ENCODE data around the gene SLC4A2. TPM values are rescaled to one million over a fixed set of nuclear protein-coding genes. Genes with fewer than 3 reads are reported as not detected.

Gene SLC4A2
- total and polyA plus RNA-seq, 5 donors from 2014 or later, result 11.6 to 71.7 (median 13.0) TPM

DNA sequence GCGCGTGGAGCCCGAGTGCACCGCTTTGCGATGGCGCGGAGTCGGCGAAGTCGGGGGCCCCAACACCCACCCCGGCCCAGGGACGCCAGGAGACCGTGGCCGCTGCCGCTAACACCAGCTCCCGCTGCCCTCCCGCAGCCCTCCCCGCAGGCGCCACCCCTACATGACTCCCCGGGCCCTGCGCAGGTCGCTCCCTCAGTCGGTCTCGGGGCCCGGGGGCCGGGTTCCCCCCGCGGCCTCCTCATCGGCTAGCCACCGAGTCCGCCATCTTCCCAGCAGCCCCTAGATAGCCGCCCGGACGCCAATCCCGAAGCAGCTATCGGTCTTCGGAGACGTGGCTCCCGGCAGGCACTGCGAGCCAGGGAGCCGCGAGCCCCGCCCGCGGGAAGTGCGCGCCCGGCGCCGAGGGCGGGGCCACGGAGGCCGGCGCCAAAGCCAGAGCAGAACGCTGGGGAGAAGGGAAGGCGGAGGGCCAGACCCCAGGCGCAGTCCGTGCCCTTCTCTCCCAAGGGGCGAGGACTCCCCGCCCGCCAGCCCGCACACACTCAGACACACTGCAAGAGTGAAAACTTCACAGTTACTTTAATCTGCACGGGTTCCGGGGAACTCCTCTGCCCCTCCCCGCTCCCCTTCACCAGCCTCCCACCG, 21.3 kb downstream of the SLC4A2 start, which contains the start of gene FASTK:
TSS of gene FASTK (minus strand) at position 288 of the 648 bp plus-strand sequence. CDS start at position 245, 43 bp downstream.
- Histone ChIP-seq H3K27ac (ENCODE audit: insufficient read depth, low read length, poor library complexity, severe bottlenecking) (peak within 1 kb of the TSS; percentile 85), H3K36me3 (ENCODE audit: control insufficient read depth, insufficient read depth, low read length) (peaks cover 4% of the 10 kb centered on the region), H3K4me1 (ENCODE audit: control insufficient read depth, insufficient read depth, low read length, poor library complexity, severe bottlenecking) (peaks cover 45% of the 10 kb centered on the region), H3K27me3 (ENCODE audit: control insufficient read depth, insufficient read depth, low read length) (peaks cover 10% of the 10 kb centered on the region), H3K4me3 (ENCODE audit: low read depth, low read length) (peak within 1 kb of the TSS; percentile 77), H3K9me3 (ENCODE audit: control insufficient read depth in 2 of 2, low read length in 2 of 2) (no peaks in the 10 kb centered on the region)
- ATAC-seq (ENCODE audit: low read depth in 2 of 2), result peak; percentile 85 to 87
- Mint-ChIP-seq H3K4me1 (peaks cover 4 to 53% (median 20%) of the 10 kb centered on the region in 4 donors), H3K4me3 (peak within 1 kb of the TSS; percentile 70 to 97 (median 89)), H3K27me3 (peaks cover 10% of the 10 kb centered on the region), H3K36me3 (no peaks in the 10 kb centered on the region), H3K27ac (peak within 1 kb of the TSS; percentile 56 to 95 (median 85)), H3K9me3 (peaks cover 0 to 2% (median 0%) of the 10 kb centered on the region in 7 donors)
- peak; percentile 86 to 91 (median 88) for DNase-seq

DNA sequence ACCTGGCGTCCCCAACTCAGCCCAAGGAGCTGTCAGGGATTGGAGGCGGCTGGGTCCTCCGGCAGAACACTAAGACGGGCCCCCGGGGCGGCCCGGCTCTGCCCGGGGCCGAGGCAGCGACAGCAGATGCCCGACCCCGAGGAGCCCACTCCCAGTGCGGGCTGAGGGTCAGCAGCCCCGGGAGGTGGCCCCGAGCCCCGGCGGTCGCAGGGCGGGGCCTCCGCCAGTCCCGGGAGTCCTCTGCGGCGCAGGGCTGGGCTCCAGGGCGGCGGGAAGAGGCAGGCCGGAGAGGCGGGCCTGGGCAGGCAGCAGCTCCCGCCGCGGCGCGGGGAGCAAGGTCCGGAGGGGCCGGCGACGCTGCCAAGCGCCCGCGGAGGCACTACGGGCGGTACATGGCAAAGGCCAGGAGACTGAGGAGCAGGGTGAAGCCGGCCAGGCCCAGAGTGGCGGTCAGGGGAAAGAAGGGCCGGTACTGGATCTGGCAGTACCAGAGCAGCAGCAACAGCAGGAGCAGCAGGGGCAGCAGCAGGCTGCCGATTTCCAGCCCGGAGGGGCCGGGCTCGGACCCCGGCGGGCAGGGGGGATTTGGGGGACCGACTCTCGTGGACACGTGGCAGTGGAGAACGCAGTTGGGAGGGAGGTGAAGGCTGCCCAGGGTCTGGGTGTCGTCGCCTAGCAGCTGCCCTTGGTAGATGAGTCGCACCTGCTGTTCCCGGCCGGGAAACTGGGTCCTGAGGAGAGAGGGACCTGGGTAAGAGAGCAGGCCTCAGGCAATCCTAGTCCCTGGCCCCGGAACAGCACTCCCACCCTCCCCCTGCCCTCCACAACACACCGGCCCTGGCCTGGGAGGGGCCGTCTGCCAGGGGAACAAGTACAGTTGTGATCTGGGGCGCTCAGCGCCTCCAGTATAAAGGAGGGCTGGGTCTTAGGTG, 22.0 kb downstream of the SLC4A2 start:
- Histone ChIP-seq H3K9me3 (ENCODE audit: control insufficient read depth in 2 of 2, low read length in 2 of 2) (no peaks in the 10 kb centered on the region), H3K36me3 (ENCODE audit: control insufficient read depth, insufficient read depth, low read length) (no peaks in the 10 kb centered on the region), H3K4me1 (ENCODE audit: control insufficient read depth, insufficient read depth, low read length, poor library complexity, severe bottlenecking) (peaks cover 49% of the 10 kb centered on the region), H3K27me3 (ENCODE audit: control insufficient read depth, insufficient read depth, low read length) (peaks cover 10% of the 10 kb centered on the region), H3K27ac (ENCODE audit: insufficient read depth, low read length, poor library complexity, severe bottlenecking) (peak overlapping the region; percentile 91), H3K4me3 (ENCODE audit: low read depth, low read length) (no peak overlapping the region)
- H3K27ac Mint-ChIP-seq, result peak overlapping the region in 2 of 3 donors; percentile 71 to 95
- peak overlapping the region; percentile 70 to 90 (median 88) for H3K4me3 Mint-ChIP-seq
- no peak for DNase-seq
- no peaks in the 10 kb centered on the region for H3K36me3 Mint-ChIP-seq
- no peak for ATAC-seq (ENCODE audit: low read depth in 2 of 2)
- H3K9me3 Mint-ChIP-seq, result peaks cover 0 to 2% (median 0%) of the 10 kb centered on the region in 7 donors
- H3K27me3 Mint-ChIP-seq, result peaks cover 14% of the 10 kb centered on the region
- peaks cover 4 to 56% (median 20%) of the 10 kb centered on the region in 4 donors for H3K4me1 Mint-ChIP-seq

DNA sequence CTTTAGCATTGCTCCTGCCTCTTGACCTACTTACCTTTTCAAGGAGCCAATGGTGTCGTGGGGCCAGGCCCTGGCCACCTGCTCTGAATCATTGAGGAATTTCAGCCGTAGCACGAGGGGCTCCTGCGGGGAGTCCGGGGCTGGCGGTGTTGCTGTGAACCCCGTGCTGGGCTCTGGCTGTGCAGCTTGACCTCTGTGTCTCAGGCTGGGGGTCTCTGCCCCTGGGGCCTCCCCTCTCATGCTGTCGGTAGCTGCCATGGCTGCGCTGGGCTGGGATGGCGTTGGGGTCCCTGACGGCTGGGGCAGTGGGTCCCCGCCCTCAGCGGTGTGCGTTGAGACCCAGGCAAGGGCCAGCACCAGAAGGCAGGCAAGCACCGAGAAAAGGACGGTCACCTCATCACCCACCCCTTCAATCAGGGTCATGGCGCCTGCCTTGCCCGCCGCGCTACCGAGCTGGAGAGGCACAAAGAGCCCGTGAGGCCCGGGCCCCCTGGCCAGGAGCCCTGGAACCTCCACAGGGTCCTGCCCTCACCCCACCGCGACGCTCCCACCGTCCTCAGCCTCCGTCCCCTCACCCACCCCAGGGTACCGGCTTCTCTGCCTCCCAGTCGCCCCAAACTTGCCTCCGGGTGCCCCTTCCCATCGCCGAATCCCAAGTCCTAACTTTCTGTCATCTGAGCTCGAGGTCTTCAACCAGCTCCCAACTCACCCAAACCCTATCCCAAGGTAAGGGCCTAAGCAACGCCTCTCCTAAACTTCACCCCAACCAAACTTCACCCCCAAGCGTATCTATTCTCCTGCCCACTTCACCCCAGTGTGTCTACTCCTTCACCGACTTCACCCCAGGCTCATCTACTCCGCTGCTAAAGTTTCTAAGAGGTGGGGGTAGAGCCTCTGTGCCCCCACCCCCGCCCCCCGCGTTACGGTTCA, 23.0 kb downstream of the SLC4A2 start:
- Mint-ChIP-seq H3K27ac (peak overlapping the region; percentile 93 to 95 (median 94)), H3K27me3 (peaks cover 14% of the 10 kb centered on the region), H3K9me3 (peaks cover 0 to 3% (median 0%) of the 10 kb centered on the region in 7 donors), H3K4me3 (peak overlapping the region; percentile 82 to 91 (median 88)), H3K4me1 (peaks cover 4 to 58% (median 20%) of the 10 kb centered on the region in 4 donors), H3K36me3 (no peaks in the 10 kb centered on the region)
- no peak for ATAC-seq (ENCODE audit: low read depth in 2 of 2)
- Histone ChIP-seq H3K27me3 (ENCODE audit: control insufficient read depth, insufficient read depth, low read length) (peaks cover 10% of the 10 kb centered on the region), H3K9me3 (ENCODE audit: control insufficient read depth in 2 of 2, low read length in 2 of 2) (no peaks in the 10 kb centered on the region), H3K36me3 (ENCODE audit: control insufficient read depth, insufficient read depth, low read length) (no peaks in the 10 kb centered on the region), H3K27ac (ENCODE audit: insufficient read depth, low read length, poor library complexity, severe bottlenecking) (peak overlapping the region; percentile 91), H3K4me1 (ENCODE audit: control insufficient read depth, insufficient read depth, low read length, poor library complexity, severe bottlenecking) (peaks cover 55% of the 10 kb centered on the region), H3K4me3 (ENCODE audit: low read depth, low read length) (peak overlapping the region; percentile 79)
- no peak for DNase-seq

DNA sequence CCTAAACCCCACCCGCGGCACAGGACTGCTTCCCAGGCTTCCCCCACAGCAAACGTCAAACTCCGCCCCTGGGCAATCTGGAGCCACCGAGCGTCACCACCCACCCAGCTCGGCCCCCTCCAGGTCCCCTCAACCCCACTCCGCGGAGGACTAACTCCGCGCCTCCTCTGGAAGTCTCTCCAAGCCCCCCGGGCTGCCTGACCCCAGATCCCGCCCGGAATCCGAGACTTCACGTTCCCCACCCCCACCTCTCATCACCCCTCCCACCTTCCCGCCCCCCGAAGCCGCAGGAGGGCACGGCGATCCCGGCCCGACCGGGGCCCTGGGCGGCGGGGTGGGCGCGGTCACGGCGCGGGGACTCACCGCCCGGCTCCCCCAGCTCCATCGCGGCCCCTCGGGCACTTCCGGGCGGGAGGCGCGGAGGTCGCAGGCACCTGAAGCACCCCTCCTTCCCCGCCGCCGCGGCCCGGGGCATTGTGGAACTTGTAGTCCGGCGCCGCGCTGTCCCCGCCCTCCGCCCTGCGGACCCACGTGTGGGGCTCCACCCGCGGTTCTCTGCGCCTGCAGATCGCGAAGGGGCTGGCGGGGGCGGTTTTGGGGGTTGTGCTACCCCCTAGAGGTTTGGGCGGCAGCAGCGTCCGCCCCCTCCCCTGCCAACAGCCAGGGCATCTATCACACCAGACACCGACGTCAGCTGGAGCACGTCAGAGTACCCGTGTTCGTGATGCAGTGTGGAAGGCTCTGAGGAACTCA, 23.9 kb downstream of the SLC4A2 start, which contains the start of gene TMUB1:
TSS of gene TMUB1 (minus strand) at position 423 of the 753 bp plus-strand sequence. CDS start 930 bp downstream, outside the sequence.
- Histone ChIP-seq H3K27me3 (ENCODE audit: control insufficient read depth, insufficient read depth, low read length) (peaks cover 10% of the 10 kb centered on the region), H3K27ac (ENCODE audit: insufficient read depth, low read length, poor library complexity, severe bottlenecking) (peak within 1 kb of the TSS; percentile 91), H3K4me3 (ENCODE audit: low read depth, low read length) (peak within 1 kb of the TSS; percentile 79), H3K4me1 (ENCODE audit: control insufficient read depth, insufficient read depth, low read length, poor library complexity, severe bottlenecking) (peaks cover 64% of the 10 kb centered on the region), H3K36me3 (ENCODE audit: control insufficient read depth, insufficient read depth, low read length) (no peaks in the 10 kb centered on the region), H3K9me3 (ENCODE audit: control insufficient read depth in 2 of 2, low read length in 2 of 2) (no peaks in the 10 kb centered on the region)
- Mint-ChIP-seq H3K4me1 (peaks cover 4 to 59% (median 19%) of the 10 kb centered on the region in 4 donors), H3K27me3 (peaks cover 17% of the 10 kb centered on the region), H3K9me3 (peaks cover 0 to 3% (median 0%) of the 10 kb centered on the region in 7 donors), H3K4me3 (peak within 1 kb of the TSS; percentile 87 to 92 (median 90)), H3K27ac (peak within 1 kb of the TSS; percentile 93 to 95 (median 94)), H3K36me3 (no peaks in the 10 kb centered on the region)
- ATAC-seq (ENCODE audit: low read depth in 2 of 2) (peak; percentile 67), DNase-seq (peak; percentile 86 to 89 (median 89))

DNA sequence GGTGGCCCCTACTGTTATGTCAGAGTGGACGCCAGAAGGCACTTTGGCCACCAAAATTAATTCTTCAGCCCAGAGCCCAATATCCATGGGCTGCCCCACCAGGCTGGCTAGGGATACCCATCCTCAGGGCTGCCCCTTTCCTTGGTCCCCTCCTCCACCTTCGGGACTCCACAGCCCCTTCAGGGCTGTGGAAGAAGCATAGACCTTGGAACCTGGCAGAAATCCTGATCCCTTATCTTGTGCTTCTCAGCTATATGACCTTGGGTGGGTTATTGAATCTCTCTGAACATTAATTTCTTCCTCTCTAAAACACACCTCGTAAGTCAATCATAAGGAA, 24.4 kb downstream of the SLC4A2 start:
- Histone ChIP-seq H3K4me3 (ENCODE audit: low read depth, low read length) (peak overlapping the region; percentile 59), H3K9me3 (ENCODE audit: control insufficient read depth in 2 of 2, low read length in 2 of 2) (no peaks in the 10 kb centered on the region), H3K36me3 (ENCODE audit: control insufficient read depth, insufficient read depth, low read length) (no peaks in the 10 kb centered on the region), H3K27me3 (ENCODE audit: control insufficient read depth, insufficient read depth, low read length) (peaks cover 10% of the 10 kb centered on the region), H3K4me1 (ENCODE audit: control insufficient read depth, insufficient read depth, low read length, poor library complexity, severe bottlenecking) (peaks cover 64% of the 10 kb centered on the region), H3K27ac (ENCODE audit: insufficient read depth, low read length, poor library complexity, severe bottlenecking) (peak overlapping the region; percentile 91)
- no peak for DNase-seq
- Mint-ChIP-seq H3K4me3 (peak overlapping the region; percentile 83 to 92 (median 88)), H3K9me3 (peaks cover 0 to 3% (median 0%) of the 10 kb centered on the region in 7 donors), H3K4me1 (peaks cover 4 to 61% (median 19%) of the 10 kb centered on the region in 4 donors), H3K36me3 (no peaks in the 10 kb centered on the region), H3K27me3 (peaks cover 21% of the 10 kb centered on the region), H3K27ac (peak overlapping the region in 2 of 3 donors; percentile 87 to 93)
- ATAC-seq (ENCODE audit: low read depth in 2 of 2), result no peak

DNA sequence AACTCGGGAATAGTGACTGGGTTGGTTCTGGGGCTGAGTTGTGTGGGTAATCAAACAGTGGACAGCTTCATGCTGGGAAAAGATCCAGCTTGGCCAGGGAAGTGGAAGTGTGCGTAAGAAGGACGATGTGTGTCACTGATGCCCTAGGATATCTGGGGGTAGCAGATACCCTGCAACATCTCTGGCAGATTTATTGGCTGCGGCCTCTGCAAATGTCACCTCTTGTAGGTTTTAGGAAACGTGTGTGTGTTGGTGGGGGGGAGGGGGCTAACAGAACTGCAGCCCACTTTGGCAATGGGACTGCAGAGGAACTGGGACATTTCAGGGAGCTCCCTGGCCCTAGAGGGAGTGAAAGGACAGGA, 25.9 kb downstream of the SLC4A2 start:
- Histone ChIP-seq H3K27ac (ENCODE audit: insufficient read depth, low read length, poor library complexity, severe bottlenecking) (no peak overlapping the region), H3K27me3 (ENCODE audit: control insufficient read depth, insufficient read depth, low read length) (peaks cover 10% of the 10 kb centered on the region), H3K4me1 (ENCODE audit: control insufficient read depth, insufficient read depth, low read length, poor library complexity, severe bottlenecking) (peaks cover 51% of the 10 kb centered on the region), H3K36me3 (ENCODE audit: control insufficient read depth, insufficient read depth, low read length) (no peaks in the 10 kb centered on the region), H3K4me3 (ENCODE audit: low read depth, low read length) (no peak overlapping the region), H3K9me3 (ENCODE audit: control insufficient read depth in 2 of 2, low read length in 2 of 2) (no peaks in the 10 kb centered on the region)
- ATAC-seq (ENCODE audit: low read depth in 2 of 2) (no peak), DNase-seq (no peak)
- peaks cover 32% of the 10 kb centered on the region for H3K27me3 Mint-ChIP-seq
- no peaks in the 10 kb centered on the region for H3K36me3 Mint-ChIP-seq
- H3K4me1 Mint-ChIP-seq, result peaks cover 4 to 57% (median 22%) of the 10 kb centered on the region in 4 donors
- peak overlapping the region; percentile 77 to 88 (median 86) for H3K4me3 Mint-ChIP-seq
- peak overlapping the region; percentile 87 to 93 (median 88) for H3K27ac Mint-ChIP-seq
- peaks cover 0 to 3% (median 0%) of the 10 kb centered on the region in 7 donors for H3K9me3 Mint-ChIP-seq
